ENCODE data around the gene SORL1-AS1.

The SORL1-AS1 gene

DNA sequence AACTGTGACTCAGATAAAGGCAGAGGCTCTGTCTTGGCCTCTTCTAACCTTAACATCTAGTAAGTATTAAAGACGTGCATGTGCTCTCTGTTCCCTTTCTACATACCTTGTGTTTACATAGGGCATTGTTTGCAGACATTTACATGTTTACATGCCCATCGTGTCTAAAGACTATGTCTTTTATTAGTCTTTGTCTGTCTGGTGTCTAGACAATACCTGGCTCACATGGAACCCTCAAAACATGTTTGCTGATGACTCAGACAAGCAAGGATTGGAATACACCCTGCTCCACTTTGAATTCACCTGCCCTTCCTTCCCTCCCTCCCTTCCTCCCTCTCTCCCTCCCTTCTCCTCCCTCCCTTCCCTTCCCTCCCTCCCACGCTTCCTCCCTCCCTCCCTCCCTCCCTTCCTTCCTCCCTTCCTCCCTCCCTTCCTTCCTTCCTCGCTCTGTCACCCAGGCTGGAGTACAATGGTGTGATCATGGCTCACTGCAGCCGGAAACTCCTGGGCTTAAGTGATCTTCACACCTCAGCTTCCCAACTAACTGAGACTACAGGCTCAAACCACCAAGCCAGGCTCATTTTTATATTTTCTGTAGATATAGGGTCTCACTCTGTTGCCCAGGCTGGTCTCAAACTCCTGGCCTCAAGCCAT lies 23.7 kb upstream of the SORL1-AS1 start:
- peak; percentile 62 for DNase-seq (ENCODE audit: low spot score)

DNA sequence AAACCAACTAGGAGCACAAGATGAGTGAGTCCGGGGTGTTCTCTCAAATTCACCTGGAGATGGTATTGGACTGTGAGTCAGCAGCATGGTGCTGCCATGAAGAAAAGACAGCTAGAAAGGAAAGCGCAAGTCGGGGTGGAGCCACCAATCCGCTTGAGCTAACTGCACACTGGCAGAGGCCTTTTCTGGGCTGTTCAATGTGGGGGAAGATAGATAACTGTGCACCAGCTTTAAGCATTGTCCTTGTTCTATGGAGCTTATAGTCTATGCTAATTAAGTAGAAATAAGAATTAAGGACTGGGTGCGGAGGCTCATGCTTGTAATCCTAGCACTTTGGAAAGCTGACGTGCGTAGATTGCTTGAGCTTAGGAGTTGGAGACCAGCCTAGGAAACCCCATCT lies 21.9 kb upstream of the SORL1-AS1 start:
- DNase-seq (ENCODE audit: low spot score), result no peak

DNA sequence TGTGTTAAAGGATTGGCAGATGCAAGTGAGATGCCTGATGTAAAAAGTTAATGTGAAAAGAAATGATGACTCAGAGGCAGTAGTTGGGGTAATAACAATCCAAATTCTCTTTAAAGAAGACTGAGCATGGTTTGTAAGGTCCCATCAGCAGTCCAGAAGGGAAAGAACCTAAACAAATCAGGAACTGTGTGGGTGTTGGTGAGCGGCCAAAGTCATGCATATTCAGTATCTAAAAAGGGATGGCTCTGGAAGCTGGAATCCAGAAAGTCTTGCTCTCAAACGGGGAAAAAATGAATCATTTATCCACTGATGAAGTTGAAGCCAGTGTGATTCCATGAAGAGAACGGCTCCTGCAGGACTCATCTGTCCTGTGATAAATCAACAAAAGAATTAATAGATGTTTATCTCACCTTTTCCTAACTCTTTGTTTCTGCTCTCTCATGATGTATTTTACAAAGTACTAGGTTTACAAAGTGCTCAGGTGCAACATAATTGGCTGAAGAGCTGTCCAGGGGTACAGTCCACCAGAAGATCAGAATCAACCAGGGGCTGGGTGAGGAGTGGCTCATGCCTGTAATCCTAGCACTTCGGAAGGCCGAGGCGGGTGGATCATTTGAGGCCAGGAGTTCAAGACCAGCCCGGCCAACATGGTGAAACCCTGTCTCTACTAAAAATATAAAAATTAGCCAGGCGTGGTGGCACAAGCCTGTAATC lies 20.5 kb upstream of the SORL1-AS1 start:
- DNase-seq (ENCODE audit: low spot score), result no peak

DNA sequence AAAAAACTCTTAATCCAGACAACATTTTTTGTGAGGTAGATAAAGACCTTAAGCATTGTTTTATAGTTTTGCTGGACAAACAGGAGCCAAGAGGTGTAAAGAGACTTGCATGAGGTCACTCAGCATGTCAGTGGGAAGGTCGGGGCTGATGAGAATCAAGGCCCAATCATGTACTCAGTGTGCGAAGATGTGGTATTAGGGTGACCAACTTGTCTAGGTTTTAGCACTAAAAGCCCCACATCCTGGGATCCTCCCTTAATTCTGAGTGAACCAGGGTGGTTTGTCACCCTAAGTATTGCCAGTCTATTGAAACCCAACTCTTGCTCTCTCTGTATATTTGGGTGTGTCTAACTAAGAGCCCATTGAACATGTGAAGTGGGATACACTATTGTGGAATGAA lies 19.5 kb upstream of the SORL1-AS1 start:
- peak; percentile 61 for DNase-seq (ENCODE audit: low spot score)

DNA sequence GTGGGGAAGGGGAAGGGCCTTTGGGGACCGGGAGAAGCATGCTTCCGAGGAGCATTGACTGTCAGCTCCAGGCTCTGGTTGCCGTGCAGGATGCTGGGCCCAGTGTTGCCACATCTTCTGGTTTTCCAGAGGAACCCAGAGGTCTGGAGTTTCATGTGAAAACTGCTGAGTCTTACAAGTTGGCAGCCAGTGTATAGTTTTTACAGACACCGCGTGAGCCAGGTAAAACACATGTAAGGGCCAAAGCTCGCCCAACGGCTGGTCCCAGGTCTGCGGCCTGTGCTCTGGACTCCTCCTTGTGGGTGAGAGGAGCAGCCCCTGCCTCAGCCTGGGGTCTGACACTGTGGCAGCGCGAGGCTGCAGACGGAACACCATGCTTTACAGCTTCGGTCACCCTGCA lies 18.4 kb upstream of the SORL1-AS1 start:
- DNase-seq (ENCODE audit: low spot score), result no peak

DNA sequence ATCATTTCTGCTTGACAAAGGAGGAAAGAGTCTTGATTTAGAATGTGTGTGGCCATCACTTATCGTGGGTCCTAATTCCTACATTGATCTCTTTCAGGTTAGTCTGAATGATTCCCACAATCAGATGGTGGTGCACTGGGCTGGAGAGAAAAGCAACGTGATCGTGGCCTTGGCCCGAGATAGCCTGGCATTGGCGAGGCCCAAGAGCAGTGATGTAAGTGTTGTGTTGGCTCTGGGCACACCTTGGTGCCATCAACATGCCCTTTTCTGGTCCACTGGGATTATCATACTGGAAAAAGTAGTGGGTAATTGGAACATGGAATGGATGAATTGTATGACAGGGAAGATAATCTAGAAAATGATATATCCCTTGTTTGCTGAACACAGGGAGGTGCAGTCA lies 17.1 kb upstream of the SORL1-AS1 start:
- no peak for DNase-seq (ENCODE audit: low spot score)

DNA sequence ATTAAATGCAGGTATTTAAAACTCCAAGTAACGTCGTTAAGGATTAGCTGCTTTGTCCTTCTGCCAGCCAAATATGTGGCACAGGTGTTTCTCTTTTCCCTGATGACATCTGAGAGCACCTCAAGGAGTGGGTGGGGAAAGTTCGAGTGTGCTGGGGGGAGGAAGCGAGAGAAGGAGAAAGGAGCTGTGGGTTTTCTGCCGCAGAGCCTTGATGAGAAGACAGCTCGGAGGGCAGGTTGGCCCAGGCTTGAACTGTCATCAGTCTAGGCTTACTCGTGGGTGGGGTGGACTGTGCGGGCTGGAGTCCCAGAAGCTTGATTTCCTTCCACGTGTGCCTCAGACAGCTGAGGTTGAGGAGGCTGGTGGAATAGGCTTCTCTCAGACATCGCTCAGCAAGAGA lies 15.2 kb upstream of the SORL1-AS1 start:
- peak; percentile 82 for DNase-seq (ENCODE audit: low spot score)

DNA sequence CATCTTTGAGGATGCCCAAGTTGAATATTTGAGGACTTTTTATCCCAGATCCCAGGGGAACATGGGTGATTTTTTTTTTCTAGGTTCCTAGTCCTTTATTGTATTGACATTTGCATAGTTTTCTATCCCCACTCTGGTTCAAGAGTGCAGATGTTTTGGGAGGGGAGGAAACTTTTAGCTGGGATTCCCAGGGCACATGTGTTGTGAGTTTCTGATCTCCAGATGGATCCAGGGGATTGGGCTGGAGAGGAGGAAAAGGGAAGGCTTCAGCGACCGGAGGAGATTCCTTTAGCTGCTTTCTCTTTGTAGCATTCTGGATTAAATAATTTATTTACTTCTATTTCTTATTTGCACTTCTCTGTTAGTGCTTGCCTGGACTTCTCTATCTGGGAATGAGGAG lies 14.7 kb upstream of the SORL1-AS1 start:
- no peak for DNase-seq (ENCODE audit: low spot score)

DNA sequence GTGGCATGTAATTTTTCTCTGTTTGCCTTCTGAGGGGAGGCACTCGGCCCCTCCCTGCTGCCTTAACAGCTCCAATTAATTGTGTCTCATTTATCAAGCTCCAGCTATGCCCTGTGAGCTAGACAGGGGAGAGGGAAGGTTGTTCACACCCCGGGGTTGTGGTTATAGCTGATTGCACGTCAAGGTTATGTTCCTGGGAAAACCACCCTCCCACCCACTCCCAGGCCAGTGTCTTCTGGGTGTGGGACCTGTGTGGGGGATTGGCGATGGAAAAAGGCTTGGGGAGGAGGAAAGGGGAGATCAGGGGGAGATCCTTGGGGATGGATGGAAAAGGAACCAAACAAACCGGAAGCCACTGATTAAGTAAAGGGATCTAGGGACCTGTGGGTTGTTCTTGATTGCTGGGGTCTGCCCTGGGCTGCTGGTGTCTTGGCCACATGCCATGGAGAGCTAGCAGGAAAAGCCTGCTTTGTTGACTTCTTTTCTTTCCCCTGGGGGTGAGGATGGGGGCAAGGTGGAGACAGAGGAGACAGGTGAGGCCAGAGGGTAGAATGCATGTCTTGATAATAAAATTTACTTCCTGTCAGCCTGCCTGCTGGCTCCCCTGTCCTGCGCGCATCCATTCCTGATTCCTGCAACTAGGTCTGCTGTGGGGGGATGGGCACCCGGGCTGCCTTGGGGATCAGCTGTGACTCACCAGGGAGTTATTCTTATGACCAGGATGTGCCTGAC lies 13.5 kb upstream of the SORL1-AS1 start:
- peak; percentile 80 for DNase-seq (ENCODE audit: low spot score)

DNA sequence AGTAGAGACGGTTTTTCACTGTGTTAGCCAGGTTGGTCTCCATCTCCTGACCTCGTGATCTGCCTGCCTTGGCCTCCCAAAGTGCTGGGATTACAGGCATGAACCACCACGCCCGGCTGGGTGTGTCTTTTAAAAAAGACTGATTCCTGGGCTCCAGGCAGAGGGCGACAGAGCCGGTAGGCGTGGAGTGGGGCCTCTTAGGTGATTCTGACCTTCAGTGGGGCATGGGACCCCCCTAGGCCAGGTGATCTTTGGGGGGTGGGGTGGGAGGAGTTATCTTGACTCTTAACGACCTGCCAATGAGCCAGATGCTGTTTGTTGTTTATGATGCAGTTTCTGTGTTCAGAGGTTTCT lies 12.9 kb upstream of the SORL1-AS1 start:
- DNase-seq (ENCODE audit: low spot score), result no peak

DNA sequence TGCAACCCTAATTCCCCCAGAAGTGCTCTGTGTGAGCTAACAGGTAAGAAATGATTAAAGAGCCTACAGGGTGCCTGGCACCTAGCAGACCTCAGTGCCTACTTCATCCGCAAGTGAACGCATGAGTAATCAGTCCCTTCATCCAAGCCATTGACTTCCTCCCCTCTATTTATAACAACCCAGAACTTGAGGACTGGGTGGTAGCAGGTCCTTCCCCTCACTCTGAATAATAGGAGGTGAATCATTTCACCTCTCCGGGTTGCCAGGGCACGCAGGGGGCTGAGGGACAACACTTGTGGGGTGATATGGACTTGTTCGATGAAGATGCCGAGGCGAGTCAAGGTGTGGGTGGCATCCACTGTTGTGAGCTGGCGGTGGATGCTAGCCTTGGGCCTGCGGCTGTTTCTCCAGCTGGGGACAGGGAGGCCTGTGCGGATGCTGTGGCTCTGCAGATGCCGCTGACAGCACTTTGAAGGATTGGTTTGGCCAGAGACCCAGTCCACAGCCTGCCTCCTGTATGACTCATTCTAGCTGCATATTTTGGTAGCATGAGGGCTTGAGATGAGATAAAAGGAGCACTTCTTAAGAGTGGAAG lies 11.7 kb upstream of the SORL1-AS1 start:
- DNase-seq (ENCODE audit: low spot score), result peak; percentile 91

DNA sequence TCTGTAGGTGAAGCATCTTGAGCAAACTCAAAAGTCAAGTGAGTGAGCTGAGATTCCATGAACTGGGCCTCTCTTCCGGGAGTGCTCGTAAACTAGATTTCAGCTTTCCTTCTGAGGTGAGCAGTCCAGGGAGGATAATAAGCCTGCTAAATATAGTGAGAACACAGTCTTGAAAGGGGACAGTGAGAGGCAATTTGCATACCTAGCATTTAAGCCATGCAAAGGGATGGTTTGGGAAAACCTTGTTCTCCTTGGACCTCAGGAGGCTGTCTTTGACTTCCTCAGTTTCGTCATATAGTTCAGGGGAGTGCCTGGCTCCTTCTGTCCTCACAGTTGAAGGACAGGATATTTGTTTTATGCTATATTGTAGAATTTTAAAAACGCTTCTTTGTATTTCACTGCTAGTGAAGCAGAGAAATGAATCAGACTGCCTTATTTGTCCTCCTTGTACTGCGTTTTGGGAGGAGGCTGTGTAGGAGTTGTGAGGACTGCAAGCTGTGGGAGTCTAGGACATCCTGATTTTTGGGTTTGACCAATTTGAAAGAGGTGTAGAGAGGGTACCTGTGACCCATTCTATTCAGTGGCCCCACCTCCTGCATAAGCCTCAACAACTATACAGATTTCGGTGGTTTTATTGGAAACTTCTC lies 11.0 kb upstream of the SORL1-AS1 start:
- DNase-seq (ENCODE audit: low spot score), result no peak

DNA sequence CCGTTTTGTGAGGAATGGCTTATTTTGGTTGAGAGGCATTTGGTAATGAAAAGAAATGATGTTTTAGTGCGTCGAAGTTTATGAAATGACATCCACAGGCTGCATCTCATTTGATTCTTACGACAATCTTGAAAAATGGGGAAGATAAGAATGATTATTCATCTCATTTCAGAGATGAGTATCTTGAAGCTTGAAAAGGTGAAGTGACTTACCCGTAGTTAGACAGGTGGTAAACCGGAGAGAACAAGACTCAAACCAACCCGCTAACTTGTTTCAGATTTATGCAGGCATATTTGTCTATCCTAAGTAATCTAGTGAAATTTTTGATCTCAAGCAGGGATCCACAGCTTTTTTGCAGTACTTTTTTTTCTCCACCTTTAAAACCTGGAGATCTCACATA lies 9.1 kb upstream of the SORL1-AS1 start:
- DNase-seq (ENCODE audit: low spot score), result no peak

DNA sequence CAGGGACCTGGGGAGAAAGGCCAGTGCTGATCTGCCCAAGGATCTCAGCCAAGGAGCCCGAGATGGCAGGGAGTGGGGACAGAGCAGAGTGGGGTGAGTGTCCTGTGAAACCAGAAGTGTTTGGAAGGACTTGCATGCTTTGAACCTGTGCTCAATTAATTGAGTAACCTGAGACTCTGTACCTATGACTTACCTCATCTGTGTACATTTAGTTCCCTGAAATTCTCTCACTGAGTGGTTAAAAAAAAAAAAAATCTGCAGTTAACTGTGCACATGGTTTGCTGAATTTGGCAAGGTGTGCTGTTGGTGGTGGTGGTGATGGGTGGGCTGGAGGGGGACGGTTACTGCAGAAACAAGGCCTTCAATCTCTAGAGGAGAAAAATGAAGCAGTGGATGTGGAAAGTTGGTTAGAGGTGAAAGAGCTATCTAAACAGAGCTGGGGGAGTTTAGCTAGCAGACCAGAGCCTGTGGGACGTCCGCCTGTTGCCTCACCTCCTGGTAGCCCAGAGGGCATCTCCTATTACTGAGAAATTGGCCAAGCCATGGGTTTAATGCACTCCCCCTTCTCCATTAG lies 8.3 kb upstream of the SORL1-AS1 start:
- no peak for DNase-seq (ENCODE audit: low spot score)

DNA sequence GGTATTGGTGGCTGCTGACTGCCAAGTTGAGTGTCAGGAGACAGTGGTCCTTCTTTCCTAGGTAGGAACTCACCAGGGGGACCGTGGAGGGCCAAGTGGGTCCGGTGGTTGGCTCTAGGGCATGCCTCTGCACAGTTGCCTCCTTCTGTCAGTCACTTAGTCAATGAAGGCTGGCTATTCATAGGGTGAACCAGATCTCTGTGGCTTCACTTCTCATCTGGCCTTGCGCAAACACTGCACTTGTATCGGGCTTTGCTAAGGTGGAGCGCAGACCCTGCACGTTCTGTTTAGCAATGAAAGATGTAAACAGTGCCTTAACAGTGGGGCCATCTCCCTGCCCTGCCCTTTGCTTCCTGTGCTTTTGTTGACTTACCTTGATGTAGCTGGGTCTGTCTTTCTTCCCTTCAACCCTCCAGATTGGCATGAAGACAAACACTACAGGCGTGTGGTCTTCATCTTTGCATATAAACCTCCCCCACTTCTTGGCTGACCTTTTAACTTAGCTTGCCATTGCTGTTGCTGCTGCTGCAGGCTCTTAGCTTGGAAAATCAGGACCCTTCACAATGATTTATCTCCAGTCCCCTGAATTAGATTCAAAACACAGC lies 6.7 kb upstream of the SORL1-AS1 start:
- DNase-seq (ENCODE audit: low spot score), result peak; percentile 66

DNA sequence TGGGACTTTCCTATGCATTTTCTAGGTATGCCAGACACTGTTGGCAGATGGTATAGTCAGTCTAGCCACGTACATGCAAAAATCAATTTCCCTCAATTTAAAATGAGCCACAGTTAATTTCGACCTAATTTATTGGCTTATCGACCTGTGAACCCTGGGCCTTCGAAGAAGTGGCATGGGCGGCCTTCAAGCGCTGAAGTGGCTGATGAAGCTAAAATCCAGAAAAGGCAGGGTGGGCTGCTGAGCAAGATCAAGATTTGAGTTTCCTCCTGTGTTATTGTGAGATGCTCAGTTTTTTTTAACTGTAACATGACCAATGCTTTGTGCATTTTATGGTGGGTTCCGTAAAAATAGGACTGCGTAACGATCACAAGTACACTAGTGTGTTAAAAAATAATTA lies 5.8 kb upstream of the SORL1-AS1 start:
- DNase-seq (ENCODE audit: low spot score), result no peak

DNA sequence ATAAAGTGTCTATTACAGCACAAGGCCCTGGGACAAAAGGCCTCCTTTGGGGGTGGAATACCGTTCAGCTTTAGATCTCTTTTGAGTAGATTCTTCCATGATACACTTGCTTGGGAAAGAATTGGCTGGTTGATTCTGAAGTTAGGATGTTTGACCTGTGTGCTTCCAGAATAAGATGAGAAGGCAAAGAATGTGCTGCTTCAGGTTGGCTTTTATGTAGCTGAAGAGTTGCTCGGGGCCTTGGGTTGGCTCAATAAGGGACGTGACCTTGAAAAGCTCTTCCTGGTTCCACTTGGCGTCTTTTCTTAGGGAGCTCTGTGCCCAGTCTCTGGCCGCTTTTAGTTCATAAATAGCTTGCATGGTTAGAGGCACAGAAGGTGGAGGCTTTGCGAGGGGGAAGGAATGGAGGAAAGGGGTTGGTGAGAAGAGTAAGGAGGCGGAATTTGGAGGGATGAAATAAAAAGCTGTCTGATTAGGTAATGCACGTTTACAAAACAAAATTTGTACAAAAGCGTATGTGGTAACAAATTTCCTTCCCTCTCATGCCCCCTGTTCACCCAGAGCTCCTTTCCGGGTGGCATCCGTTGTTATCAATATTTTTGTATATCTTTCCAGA lies 4.2 kb upstream of the SORL1-AS1 start:
- DNase-seq (ENCODE audit: low spot score), result no peak

DNA sequence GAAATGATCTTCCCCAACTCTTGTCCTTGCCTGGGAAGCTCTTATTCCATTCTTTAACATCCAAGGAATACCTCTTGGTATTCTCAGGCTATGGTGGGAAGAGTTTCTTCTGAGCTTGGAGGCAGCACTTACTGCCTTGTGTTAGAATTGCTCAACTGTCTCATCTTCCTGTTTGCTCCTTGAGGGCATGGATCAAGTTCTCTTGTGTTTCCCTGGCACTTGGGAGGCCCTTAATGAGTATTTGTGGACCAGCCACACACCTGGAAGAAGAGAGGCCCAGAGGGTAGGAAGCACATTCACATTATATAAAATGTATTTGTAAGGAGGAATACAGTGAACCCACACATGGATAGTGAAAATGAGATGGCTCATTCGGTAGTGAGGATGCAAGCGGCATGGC lies 3.4 kb upstream of the SORL1-AS1 start:
- no peak for DNase-seq (ENCODE audit: low spot score)

DNA sequence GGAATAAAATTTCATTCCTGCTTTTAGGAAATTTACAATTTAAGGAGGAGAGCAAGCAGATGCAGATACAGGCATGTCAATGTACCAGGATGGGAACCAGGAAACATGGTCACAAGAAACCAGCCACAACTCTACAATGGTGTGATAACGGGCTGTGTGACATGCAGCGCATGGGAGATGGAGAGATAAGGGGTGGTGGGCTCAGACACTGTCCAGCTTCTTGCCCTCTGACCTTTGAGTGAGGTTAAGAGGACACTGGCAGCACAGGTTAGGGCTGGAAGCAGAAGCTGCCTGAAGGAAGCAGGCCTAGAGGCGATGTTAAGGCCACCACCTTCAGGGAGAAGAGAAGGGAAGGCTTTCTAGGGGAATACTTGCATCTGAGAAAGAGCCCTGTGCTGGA lies 2.3 kb upstream of the SORL1-AS1 start:
- no peak for DNase-seq (ENCODE audit: low spot score)

DNA sequence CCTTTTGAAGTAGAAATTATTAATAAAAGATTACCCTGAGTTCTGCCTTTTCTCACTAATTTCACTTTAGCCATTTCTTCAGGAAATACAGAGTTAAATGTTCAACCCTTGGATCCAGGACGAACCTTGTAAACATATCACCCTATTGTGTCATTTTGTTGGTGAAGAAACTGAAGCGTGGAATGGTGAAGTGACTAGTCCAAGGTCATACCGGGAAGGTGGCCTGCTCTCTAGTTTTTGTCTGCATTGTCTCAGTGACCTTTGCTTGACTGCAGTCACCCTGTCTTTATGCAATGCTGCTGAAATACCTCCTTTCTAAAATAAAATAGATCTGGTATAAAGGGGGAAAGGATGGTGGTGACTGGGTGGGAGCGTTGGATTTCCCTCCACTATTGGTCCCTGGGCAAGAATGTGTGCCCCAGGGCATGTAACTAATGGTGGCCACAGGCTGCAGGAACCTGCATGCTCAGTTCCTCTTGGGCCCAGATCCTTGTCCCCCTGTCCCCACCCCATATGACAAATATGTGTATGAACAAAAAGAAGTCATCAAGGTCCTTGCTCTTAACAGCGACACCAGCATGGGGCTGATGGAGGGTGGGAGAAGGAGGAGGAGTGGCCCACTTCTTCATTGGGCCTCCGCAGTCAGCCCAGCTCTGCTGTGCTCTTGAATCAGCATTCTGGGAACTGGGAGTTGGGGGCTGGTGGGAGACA lies 977 bp upstream of the SORL1-AS1 start:
- no peak for DNase-seq (ENCODE audit: low spot score)
